ENCODE measurements around the gene LRRC23. TPM values are rescaled to one million over a fixed set of nuclear protein-coding genes. Genes with fewer than 3 reads are reported as not detected.

LRRC23 gene
- total RNA-seq, 1 donor from 2014 or later = 5.2 TPM

DNA sequence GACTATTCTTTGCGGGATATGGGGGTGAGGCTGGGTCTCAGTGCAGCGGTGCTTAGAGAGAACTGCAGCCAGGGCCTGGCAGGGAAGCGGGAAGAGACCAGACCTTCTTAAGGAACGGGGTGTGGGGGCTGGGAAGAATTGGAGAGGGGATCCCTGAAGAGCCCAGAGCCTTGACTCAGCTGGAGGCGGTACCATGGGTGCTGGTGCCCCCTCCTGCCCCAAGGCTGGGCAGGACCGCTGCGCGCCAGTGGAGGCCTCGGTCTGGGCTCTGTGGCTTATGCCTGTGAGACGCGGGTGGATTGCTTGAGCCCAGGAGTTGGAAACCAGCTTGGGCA lies 37.7 kb downstream of the LRRC23 start:
- no peak for DNase-seq (ENCODE audit: low spot score)
- TF ChIP-seq, protein P1, sequence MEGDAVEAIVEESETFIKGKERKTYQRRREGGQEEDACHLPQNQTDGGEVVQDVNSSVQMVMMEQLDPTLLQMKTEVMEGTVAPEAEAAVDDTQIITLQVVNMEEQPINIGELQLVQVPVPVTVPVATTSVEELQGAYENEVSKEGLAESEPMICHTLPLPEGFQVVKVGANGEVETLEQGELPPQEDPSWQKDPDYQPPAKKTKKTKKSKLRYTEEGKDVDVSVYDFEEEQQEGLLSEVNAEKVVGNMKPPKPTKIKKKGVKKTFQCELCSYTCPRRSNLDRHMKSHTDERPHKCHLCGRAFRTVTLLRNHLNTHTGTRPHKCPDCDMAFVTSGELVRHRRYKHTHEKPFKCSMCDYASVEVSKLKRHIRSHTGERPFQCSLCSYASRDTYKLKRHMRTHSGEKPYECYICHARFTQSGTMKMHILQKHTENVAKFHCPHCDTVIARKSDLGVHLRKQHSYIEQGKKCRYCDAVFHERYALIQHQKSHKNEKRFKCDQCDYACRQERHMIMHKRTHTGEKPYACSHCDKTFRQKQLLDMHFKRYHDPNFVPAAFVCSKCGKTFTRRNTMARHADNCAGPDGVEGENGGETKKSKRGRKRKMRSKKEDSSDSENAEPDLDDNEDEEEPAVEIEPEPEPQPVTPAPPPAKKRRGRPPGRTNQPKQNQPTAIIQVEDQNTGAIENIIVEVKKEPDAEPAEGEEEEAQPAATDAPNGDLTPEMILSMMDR (IDR thresholded peaks at IDR 0.05) = no peak
- no peak for TF ChIP-seq EZH2 (IDR thresholded peaks at IDR 0.05)
- TF ChIP-seq EZH2phosphoT487 (IDR thresholded peaks at IDR 0.05) = no peak
- peaks cover 29% of the 10 kb centered on the region for H3K79me2 ChIP-seq (ENCODE audit: low read depth)
- H3K4me3 Mint-ChIP-seq = peak overlapping the region; percentile 55
- peaks cover 51% of the 10 kb centered on the region for H3K4me1 Mint-ChIP-seq
- H3K27me3 ChIP-seq = no peaks in the 10 kb centered on the region
- H3K4me3 ChIP-seq = no peak overlapping the region
- H3K9ac ChIP-seq = no peak overlapping the region
- no peaks in the 10 kb centered on the region for H3K9me3 ChIP-seq (ENCODE audit: low read depth)
- H3K4me1 ChIP-seq = peaks cover 25% of the 10 kb centered on the region
- no peak overlapping the region for H3K4me2 ChIP-seq
- H3K27ac ChIP-seq = no peak overlapping the region
- H3K9me3 Mint-ChIP-seq = no peaks in the 10 kb centered on the region
- H4K20me1 ChIP-seq (ENCODE audit: low read depth) = peaks cover 11% of the 10 kb centered on the region
- no peak overlapping the region for H2AFZ ChIP-seq (replicated peaks)
- peaks cover 23% of the 10 kb centered on the region for H3K36me3 Mint-ChIP-seq
- H3K27ac Mint-ChIP-seq = peak overlapping the region; percentile 44
- no peaks in the 10 kb centered on the region for H3K36me3 ChIP-seq
- peaks cover 78% of the 10 kb centered on the region for H3F3A ChIP-seq (ENCODE audit: low read depth)
- peaks cover 32% of the 10 kb centered on the region for H3K27me3 Mint-ChIP-seq (ENCODE audit: insufficient read depth, low read depth)

DNA sequence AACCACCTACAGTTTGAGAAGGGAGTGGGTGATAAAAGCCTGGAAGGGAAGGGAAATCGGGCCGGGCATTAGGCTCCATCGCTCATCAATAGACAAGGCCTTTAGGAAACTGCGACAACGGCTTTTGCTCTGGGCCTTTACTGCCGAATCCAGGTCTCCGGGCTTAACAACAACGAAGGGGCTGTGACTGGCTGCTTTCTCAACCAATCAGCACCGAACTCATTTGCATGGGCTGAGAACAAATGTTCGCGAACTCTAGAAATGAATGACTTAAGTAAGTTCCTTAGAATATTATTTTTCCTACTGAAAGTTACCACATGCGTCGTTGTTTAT lies 38.7 kb downstream of the LRRC23 start:
- H3F3A ChIP-seq (ENCODE audit: low read depth) = peaks cover 70% of the 10 kb centered on the region
- no peaks in the 10 kb centered on the region for H3K9me3 Mint-ChIP-seq
- no peaks in the 10 kb centered on the region for H3K36me3 ChIP-seq
- TF ChIP-seq, protein P1 (IDR thresholded peaks at IDR 0.05) = no peak
- TF ChIP-seq EZH2phosphoT487 (IDR thresholded peaks at IDR 0.05) (no peak), EZH2 (IDR thresholded peaks at IDR 0.05) (no peak)
- peaks cover 23% of the 10 kb centered on the region for H3K36me3 Mint-ChIP-seq
- peak overlapping the region; percentile 100 for H3K27ac ChIP-seq
- H3K9ac ChIP-seq = peak overlapping the region; percentile 64
- H3K79me2 ChIP-seq (ENCODE audit: low read depth) = peaks cover 27% of the 10 kb centered on the region
- peak overlapping the region; percentile 99 for H3K27ac Mint-ChIP-seq
- peaks cover 47% of the 10 kb centered on the region for H3K4me1 Mint-ChIP-seq
- peak overlapping the region; percentile 56 for H3K4me3 ChIP-seq
- no peaks in the 10 kb centered on the region for H3K9me3 ChIP-seq (ENCODE audit: low read depth)
- peak overlapping the region; percentile 77 for H3K4me2 ChIP-seq
- peaks cover 11% of the 10 kb centered on the region for H4K20me1 ChIP-seq (ENCODE audit: low read depth)
- H3K4me1 ChIP-seq = peaks cover 21% of the 10 kb centered on the region
- peaks cover 28% of the 10 kb centered on the region for H3K27me3 Mint-ChIP-seq (ENCODE audit: insufficient read depth, low read depth)
- peak overlapping the region; percentile 96 for H3K4me3 Mint-ChIP-seq
- no peaks in the 10 kb centered on the region for H3K27me3 ChIP-seq
- DNase-seq (ENCODE audit: low spot score) = peak; percentile 95
- no peak overlapping the region for H2AFZ ChIP-seq (replicated peaks)

DNA sequence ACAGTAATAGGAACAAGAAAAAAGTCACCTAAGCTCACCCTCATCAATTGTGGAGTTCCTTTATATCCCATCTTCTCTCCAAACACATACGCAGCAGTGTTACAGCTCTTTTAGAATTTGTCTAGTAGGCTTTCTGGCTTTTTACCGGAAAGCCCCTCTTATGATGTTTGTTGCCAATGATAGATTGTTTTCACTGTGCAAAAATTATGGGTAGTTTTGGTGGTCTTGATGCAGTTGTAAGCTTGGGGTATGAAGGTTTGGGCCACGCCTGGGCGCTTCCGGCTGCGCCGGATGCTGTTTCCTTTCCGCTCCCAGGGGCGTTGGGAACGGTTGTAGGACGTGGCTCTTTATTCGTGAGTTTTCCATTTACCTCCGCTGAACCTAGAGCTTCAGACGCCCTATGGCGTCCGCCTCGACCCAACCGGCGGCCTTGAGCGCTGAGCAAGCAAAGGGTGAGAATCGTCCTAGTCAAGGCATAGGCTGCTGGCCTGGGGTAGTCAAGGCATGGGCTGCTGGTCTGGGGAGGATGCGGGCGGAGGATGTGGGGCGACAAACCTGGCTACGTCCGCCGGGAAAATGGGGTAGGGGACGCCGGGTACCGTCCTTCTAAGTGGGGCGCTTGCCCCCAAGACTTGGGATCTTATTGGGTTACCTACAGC lies 39.2 kb downstream of the LRRC23 start, which contains the start of the genes C12orf57 and RNU7-1:
Gene C12orf57 (plus strand): TSS at position 301 of the 659 bp plus-strand sequence. CDS start 100 bp downstream, at position 401.
Gene RNU7-1 (plus strand): TSS at position 95 of the 659 bp plus-strand sequence.
- Histone ChIP-seq H3K36me3 (no peaks in the 10 kb centered on the region), H3K27ac (peak within 1 kb of the TSS; percentile 100), H2AFZ (replicated peaks) (no peak within 1 kb of the TSS), H3K4me1 (peaks cover 20% of the 10 kb centered on the region), H3K27me3 (no peaks in the 10 kb centered on the region), H3K4me3 (peak within 1 kb of the TSS; percentile 56), H3F3A (ENCODE audit: low read depth) (peaks cover 68% of the 10 kb centered on the region), H3K4me2 (peak within 1 kb of the TSS; percentile 77), H3K9me3 (ENCODE audit: low read depth) (no peaks in the 10 kb centered on the region), H3K9ac (peak within 1 kb of the TSS; percentile 64), H3K79me2 (ENCODE audit: low read depth) (peaks cover 22% of the 10 kb centered on the region), H4K20me1 (ENCODE audit: low read depth) (peaks cover 11% of the 10 kb centered on the region)
- peak within 1 kb of the TSS; percentile 96 for H3K4me3 Mint-ChIP-seq
- H3K4me1 Mint-ChIP-seq = peaks cover 47% of the 10 kb centered on the region
- H3K36me3 Mint-ChIP-seq = peaks cover 23% of the 10 kb centered on the region
- TF ChIP-seq EZH2 (IDR thresholded peaks at IDR 0.05) = no peak
- TF ChIP-seq EZH2phosphoT487 (IDR thresholded peaks at IDR 0.05) = no peak
- TF ChIP-seq, protein P1 (IDR thresholded peaks at IDR 0.05) = no peak
- peak within 1 kb of the TSS; percentile 99 for H3K27ac Mint-ChIP-seq
- DNase-seq (ENCODE audit: low spot score) = peak; percentile 90
- peaks cover 28% of the 10 kb centered on the region for H3K27me3 Mint-ChIP-seq (ENCODE audit: insufficient read depth, low read depth)
- no peaks in the 10 kb centered on the region for H3K9me3 Mint-ChIP-seq

All from neural progenitor cell (in vitro differentiated cells).